ENCODE data around the gene NDUFA7. TPM values are rescaled to one million over a fixed set of nuclear protein-coding genes. Genes with fewer than 3 reads are reported as not detected.

Gene NDUFA7
- polyA plus RNA-seq, 1 of the 3 experiments (the other 2 are of a cell fraction): 111 TPM

- Histone ChIP-seq H3K4me2 (peak overlapping the region; percentile 99), H3K36me3 (replicated peaks in 1 of 2; ENCODE audit: control insufficient read depth in 1 of 2, insufficient read depth in 2 of 2, low read length in 1 of 2) (peaks cover 12 to 24% of the 10 kb centered on the region in 2 experiments), H3K4me3 (ENCODE audit: low read depth in 2 of 2, low read length in 1 of 2) (peak overlapping the region; percentile 87 to 99), H3F3A (replicated peaks; ENCODE audit: insufficient read depth) (peaks cover 10% of the 10 kb centered on the region), H3K79me2 (ENCODE audit: insufficient read depth) (peaks cover 62% of the 10 kb centered on the region), H3K9me3 (no peaks in the 10 kb centered on the region), H3K9me2 (no peaks in the 10 kb centered on the region), H3K27ac (ENCODE audit: low read depth in 2 of 2, low read length in 1 of 2) (peak overlapping the region in 1 of 2 experiments; percentile 79; a peak in 1 of 4 replicates), H3K4me1 (ENCODE audit: control insufficient read depth in 1 of 2, insufficient read depth in 2 of 2, low read depth in 1 of 2, low read length in 1 of 2) (peaks cover 14 to 16% of the 10 kb centered on the region in 2 experiments; a peak in 2 of 4 replicates), H4K20me1 (ENCODE audit: insufficient read depth) (peaks cover 18% of the 10 kb centered on the region), H2AFZ (ENCODE audit: low read depth) (0 out of 2 replicates have a peak overlapping the region, but pooled peaks have one; percentile 78), H3K9ac (peak overlapping the region; percentile 99), H3K27me3 (ENCODE audit: insufficient read depth) (no peaks in the 10 kb centered on the region)
- no peak for DNase-seq
- TF ChIP-seq NFIC (IDR thresholded peaks at IDR 0.05; ENCODE audit: borderline replicate concordance): no peak
- no peak for TF ChIP-seq MAX (IDR thresholded peaks at IDR 0.05; ENCODE audit: low read depth)
- no peak for TF ChIP-seq JUND (IDR thresholded peaks at IDR 0.05)
- TF ChIP-seq ELF1 (IDR thresholded peaks at IDR 0.05): no peak
- no peak for TF ChIP-seq FOXM1 (IDR thresholded peaks at IDR 0.05; ENCODE audit: low read depth)
- TF ChIP-seq PBX3 (IDR thresholded peaks at IDR 0.05): no peak
- no peak for TF ChIP-seq RFX5 (IDR thresholded peaks at IDR 0.05; ENCODE audit: low read length)
- no peak for TF ChIP-seq CTCF (IDR thresholded peaks at IDR 0.05)
- TF ChIP-seq IRF3 (IDR thresholded peaks at IDR 0.05; ENCODE audit: low read depth, low read length): no peak
- TF ChIP-seq TEAD4 (IDR thresholded peaks at IDR 0.05; ENCODE audit: borderline replicate concordance, insufficient read depth): no peak
- no peak for TF ChIP-seq FOSL2 (IDR thresholded peaks at IDR 0.05; ENCODE audit: borderline replicate concordance, low read depth)
- TF ChIP-seq USF1 (IDR thresholded peaks at IDR 0.05; ENCODE audit: borderline replicate concordance, low read depth): no peak
- no peak for TF ChIP-seq TCF12 (IDR thresholded peaks at IDR 0.05)
- TF ChIP-seq RXRA (IDR thresholded peaks at IDR 0.05; ENCODE audit: borderline replicate concordance, low read depth): no peak
- no peak for TF ChIP-seq FOXJ3 (CRISPR knock-in tag; IDR thresholded peaks at IDR 0.05)
- no peak for TF ChIP-seq NRF1 (IDR thresholded peaks at IDR 0.05; ENCODE audit: low read depth, low read length)
- no peak for TF ChIP-seq YY1 (IDR thresholded peaks at IDR 0.05; ENCODE audit: low read depth)
- no peak for TF ChIP-seq MXI1 (IDR thresholded peaks at IDR 0.05; ENCODE audit: low read depth, low read length)
- no peak for TF ChIP-seq REST (IDR thresholded peaks at IDR 0.05; ENCODE audit: low read depth, low read length)
- TF ChIP-seq GABPA (IDR thresholded peaks at IDR 0.05; ENCODE audit: low read depth): no peak
- WGBS (ENCODE audit: low lambda C conversion rate): 84% methylated on average over 19 of the region's 19 CpGs
- POLR2A ChIA-PET: no interaction called here
- CTCF ChIA-PET: interaction anchor here (1.7 to 2.9 kb wide), 2 partner anchors 15 to 34 kb away, joined by 4 to 14 read pairs; no protein-coding TSS in a partner anchor
Observed at GRCh38 chr19:8319807-8320520, 1.2 kb downstream of the NDUFA7 start.
